SKM-1 (cell line): ENCODE data around the gene NFKBIB.
A peak's percentile ranks its signal among the peaks of the same experiment; 100 is the strongest.
"Not testable (repeated sequence)": the region's sequence is repeated elsewhere in the genome, so short reads cannot be mapped to it uniquely, and the experiment has no call there.

Experiments
- DNase-seq: peaks from one replicate; lab custom pipeline; 2025; ENCODE audit not compliant: unreplicated experiment; lab: John Stamatoyannopoulos, UW

Gene NFKBIB

DNA sequence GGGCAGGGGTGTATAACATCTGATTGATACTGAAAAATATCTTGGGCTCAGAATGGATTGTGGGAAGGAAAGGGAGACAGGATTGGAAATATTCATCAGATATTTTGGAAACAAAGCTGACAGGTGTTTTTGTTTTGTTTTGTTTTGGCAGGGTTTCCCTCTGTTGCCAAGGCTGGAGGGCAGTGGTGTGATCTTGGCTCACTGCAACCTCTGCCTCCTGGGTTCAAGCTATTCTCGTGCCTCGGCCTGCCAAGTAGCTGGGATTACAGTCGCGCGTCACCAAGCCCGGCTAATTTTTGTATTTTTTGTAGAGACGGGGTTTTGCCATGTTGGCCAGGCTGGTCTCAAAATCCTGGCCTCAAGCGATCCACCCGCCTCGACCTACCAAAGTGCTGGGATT is 26.4 kb upstream of the NFKBIB start:
- not testable (repeated sequence) for DNase-seq

GRCh38 chr19:38875656-38876395 is 23.9 kb upstream of the NFKBIB start:
- no peak for DNase-seq

- DNase-seq = peak; percentile 52
Measured at GRCh38 chr19:38877781-38878574, 21.8 kb upstream of the NFKBIB start, which contains the start of gene RINL. Gene RINL (minus strand): TSS chr19:38878275. CDS start chr19:38876742, 1,533 bp downstream.

DNA sequence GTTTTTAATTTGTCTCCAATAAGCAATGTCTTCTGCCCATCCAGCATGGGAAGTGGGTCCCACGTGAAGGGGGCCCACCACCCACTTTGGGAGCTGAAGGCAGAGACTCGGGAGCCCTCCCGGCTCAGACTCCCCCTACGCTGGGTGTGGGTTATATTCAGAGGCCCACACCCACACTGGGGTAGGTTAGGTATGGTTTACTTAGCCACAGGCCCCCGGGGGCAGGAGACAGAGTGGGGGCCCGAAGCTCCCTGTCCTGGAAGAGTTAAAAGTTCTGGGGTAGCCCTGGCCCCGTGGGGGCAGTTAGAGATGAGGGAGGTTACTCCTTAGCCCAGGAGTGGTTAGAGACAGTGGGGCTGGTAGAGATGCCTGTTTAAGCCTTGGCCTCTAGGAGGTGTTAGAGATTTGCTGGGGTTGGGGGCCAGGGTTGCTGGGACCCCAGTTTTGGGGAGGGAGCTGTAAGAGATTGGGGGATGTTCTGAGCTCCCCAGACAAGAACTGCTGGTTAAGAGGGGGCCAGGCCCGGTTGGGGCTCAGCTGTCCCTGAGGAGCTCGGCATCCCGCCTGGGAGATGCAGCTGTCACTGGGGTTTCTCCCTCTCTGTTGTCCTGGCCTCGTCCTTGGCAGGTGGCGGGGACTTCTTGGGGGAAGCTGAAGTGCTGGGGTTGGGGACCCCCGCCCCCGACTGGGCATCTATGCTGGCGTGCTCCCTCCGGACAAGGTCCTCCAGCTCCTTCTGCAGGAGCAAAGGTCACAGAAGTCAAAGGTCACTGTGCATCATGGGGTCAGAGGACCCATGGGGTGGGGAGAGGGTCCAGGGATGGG is 21.0 kb upstream of the NFKBIB start:
- no peak for DNase-seq

- no peak for DNase-seq
Measured at GRCh38 chr19:38879400-38879751, 20.4 kb upstream of the NFKBIB start.

GRCh38 chr19:38880076-38880881 is 19.5 kb upstream of the NFKBIB start:
- no peak for DNase-seq

DNA sequence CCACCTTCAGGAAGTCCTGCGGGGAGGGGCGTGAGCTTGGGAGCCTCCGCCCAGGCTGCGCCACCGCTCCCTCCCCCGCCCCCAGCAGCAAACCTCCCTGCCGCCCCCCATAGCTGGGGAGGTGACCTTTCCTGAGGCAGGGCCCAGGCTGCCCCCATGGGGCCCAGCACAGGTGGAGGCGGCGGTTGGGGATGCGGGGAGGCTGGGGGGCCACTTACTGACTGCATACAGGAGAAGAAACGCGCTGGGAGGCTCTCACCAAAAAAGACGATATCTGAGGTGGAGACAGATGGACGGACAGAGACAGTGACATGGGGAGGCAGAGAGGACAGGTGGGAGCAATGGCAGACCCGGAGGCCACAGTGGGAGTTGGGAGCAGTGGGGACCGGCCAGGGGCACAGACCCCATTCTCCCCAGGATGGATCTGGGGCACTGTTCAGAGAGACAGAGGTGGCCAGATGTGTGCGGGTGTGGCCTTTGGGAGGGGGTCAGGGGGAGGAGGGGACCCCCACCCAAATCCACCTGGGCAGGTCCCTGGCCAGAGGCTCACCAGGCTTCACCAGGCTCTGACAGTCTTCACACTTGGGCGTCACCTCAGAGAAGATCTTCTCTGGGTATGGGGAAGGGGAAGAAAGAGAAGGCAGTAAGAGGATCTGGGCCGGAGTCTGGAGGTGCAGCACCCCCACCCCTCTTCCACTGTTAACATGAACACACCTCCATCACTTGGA is 18.7 kb upstream of the NFKBIB start:
- no peak for DNase-seq

GRCh38 chr19:38883286-38883685 is 16.5 kb upstream of the NFKBIB start:
- no peak for DNase-seq

GRCh38 chr19:38884691-38885090 is 15.1 kb upstream of the NFKBIB start:
- not testable (repeated sequence) for DNase-seq

- DNase-seq = no peak
Measured at GRCh38 chr19:38888876-38889275, 10.9 kb upstream of the NFKBIB start.

DNA sequence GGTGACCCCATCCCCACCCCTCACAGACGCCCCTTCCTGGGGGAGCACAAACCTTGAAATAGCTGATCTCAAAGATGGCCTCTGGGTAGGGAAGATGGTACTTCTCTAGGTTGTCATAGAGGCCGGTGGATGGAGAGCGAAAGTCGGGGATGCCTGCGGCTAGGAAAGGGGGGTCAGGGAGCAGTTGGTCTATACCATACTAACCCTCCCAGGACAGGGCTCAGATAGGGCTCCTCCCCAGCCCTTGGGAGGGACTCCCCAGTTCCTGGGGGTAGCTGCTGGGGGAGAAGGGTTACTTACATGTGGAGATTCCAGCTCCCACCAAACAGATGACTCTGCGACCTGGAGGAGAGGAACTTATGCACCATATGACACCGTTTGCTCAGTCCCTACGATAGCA is 10.0 kb upstream of the NFKBIB start:
- DNase-seq = no peak

DNA sequence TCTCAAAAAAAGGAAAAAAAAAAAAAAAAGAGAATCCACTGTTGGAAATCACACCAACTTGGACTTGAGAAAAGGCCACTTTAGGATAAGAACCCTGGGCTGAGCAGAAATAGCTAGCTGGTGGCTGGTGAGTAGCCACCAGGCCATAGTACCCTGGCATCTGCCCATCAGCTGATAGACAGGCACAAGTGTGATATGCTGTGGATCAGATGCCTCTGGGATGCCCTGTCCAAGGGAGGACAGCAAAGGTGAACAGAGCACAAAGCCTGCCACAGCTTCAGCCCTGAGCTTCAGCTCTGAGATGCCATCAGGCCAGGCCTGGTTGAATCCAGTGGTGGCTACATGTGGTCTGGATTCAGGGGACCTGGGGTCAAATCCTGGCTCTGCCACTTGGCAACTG is 9.1 kb upstream of the NFKBIB start:
- DNase-seq = no peak

GRCh38 chr19:38891771-38892170 is 8.0 kb upstream of the NFKBIB start:
- DNase-seq = no peak

- DNase-seq = no peak
Measured at GRCh38 chr19:38892841-38893240, 6.9 kb upstream of the NFKBIB start.

- no peak for DNase-seq
Measured at GRCh38 chr19:38893341-38893771, 6.4 kb upstream of the NFKBIB start.

GRCh38 chr19:38894968-38895367 is 4.8 kb upstream of the NFKBIB start:
- no peak for DNase-seq

GRCh38 chr19:38898788-38899446 is 852 bp upstream of the NFKBIB start:
- DNase-seq = no peak

GRCh38 chr19:38900202-38900629 is 447 bp downstream of the NFKBIB start:
- DNase-seq = no peak

- no peak for DNase-seq
Measured at GRCh38 chr19:38900743-38901190, 998 bp downstream of the NFKBIB start.
